Keratinocyte (primary cell): ENCODE measurements around the gene CEP68.

Experiments
- CTCF ChIP-seq, 3 experiments: IDR thresholded peaks in 1 of 3; conservative IDR thresholded peaks in 1 of 3; optimal IDR thresholded peaks in 1 of 3; 2 replicates in 2 of 3; 3 replicates in 1 of 3; pipeline versions ENCODE3 to v1.5.1; 2011; ENCODE audit warnings: low read length in 3 of 3, mild to moderate bottlenecking in 3 of 3, moderate library complexity in 2 of 3, control low read depth in 1 of 3, inconsistent platforms in 1 of 3; ENCODE audit not compliant: insufficient read depth in 2 of 3; ENCODE audit errors: extremely low read depth in 1 of 3
- EZH2 ChIP-seq: IDR thresholded peaks from one replicate; pipeline ENCODE4 v1.6.1; 2012; ENCODE audit warnings: inconsistent platforms, mild to moderate bottlenecking, low read length, moderate library complexity

DNA sequence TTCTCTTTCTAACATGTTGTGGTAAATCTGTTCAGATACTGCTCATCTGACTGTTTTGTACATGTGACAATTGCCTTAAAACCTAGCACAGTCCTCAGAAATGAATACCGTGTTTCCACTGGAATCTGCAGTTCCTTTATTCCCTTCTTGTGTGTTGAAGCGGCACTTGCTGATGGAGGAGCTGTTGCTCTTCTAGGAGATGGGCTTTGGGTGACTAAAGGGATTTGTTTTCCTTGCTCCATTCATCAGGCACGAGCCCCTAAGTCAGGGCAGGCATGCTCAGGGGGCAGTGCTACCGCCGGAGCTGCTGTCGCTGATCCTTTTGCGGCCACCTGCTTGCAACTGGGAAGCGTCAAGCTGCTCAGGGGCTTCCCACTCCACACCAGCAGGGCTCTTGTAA lies 32.5 kb upstream of the CEP68 start:
- TF ChIP-seq CTCF (optimal IDR thresholded peaks at IDR 0.05 in 1 of 3, IDR thresholded peaks at IDR 0.05 in 1 of 3, conservative IDR thresholded peaks at IDR 0.05 in 1 of 3; ENCODE audit: extremely low read depth in 1 of 3, insufficient read depth in 2 of 3, low read length in 3 of 3) (no peak), EZH2 (no peak)
